HCT116 (cell line): Measurements from ENCODE around the gene ANXA10. TPM values are rescaled to one million over a fixed set of nuclear protein-coding genes. Genes with fewer than 3 reads are reported as not detected.

ENCODE experiments used
- ATAC-seq: fragments of 200-7000 bp; cut with Tn5 transposase; 2 replicates; pipeline ENCODE4 v1.9.1; 2020; ENCODE audit warnings: mild to moderate bottlenecking, moderate library complexity
- BruUV-seq: library from RNA; stranded (reverse); fragments of 400-500 nt; replicated peaks from 2 replicates; lab custom pipeline; 2021; lab: Mats Ljungman, UMichigan
- CTCF ChIA-PET: fragments of 300-600 bp; sonication (Branson Sonifier 250); formaldehyde crosslinking; loops from one replicate; lab custom pipeline; 2021; ENCODE audit warnings: antibody characterized with exemption; lab: Charles Lee
- POLR2A ChIA-PET: fragments of 300-600, 350-600 bp; sonication (Branson Sonifier 250); formaldehyde crosslinking; loops from one replicate; lab custom pipeline; 2021; ENCODE audit warnings: antibody characterized with exemption; lab: Charles Lee
- RAD21 ChIA-PET, 2 experiments: fragments of 300-600 bp; sonication (Branson Sonifier 250); formaldehyde crosslinking; loops; one replicate each; lab custom pipeline; 2023; ENCODE audit warnings: low total read pairs in 2 of 2; ENCODE audit not compliant: uncharacterized antibody in 2 of 2, unreplicated experiment in 2 of 2, low non-redundant PET in 1 of 2; lab: Charles Lee
- DNase-seq: peaks from one replicate; pipeline ENCODE4 v3.0.0-alpha.2; 2010; ENCODE audit warnings: low read depth, low spot score
- H2AFZ ChIP-seq: fragments of 200-600 bp; shearing (Covaris generic), sonication (generic); 2 replicates; pipeline ENCODE4 v1.6.1; 2017; ENCODE audit warnings: low read depth, mixed run types, mixed read lengths, antibody characterized with exemption, low read length; ENCODE audit not compliant: poor library complexity, severe bottlenecking
- H3K27ac ChIP-seq: 2 replicates; pipeline ENCODE4 v1.5.1; 2012; ENCODE audit warnings: low read depth, low read length
- H3K27me3 ChIP-seq: fragments of 200-600 bp; sonication (generic); 2 replicates; pipeline ENCODE4 v1.6.1; 2016; ENCODE audit warnings: mixed run types, low read length, mixed read lengths; ENCODE audit not compliant: insufficient read depth
- H3K36me3 ChIP-seq, 2 experiments: fragments of 200-500 bp in 1 of 2; fragments of 200-600 bp in 1 of 2; sonication (Bioruptor generic) in 1 of 2; sonication (generic) in 1 of 2; 2 replicates each; pipeline versions ENCODE4 v1.5.1 to v1.6.1; 2014 to 2016; ENCODE audit warnings: low read length in 2 of 2, inconsistent platforms in 1 of 2, mixed read lengths in 1 of 2, mixed run types in 1 of 2; ENCODE audit not compliant: insufficient read depth in 2 of 2, control insufficient read depth in 1 of 2
- H3K4me1 ChIP-seq, 2 experiments: fragments of 200-600 bp in 1 of 2; sonication (generic) in 1 of 2; 2 replicates each; pipeline versions ENCODE4 v1.5.1 to v1.6.1; 2012 to 2017; ENCODE audit warnings: low read length in 2 of 2, inconsistent platforms in 1 of 2, mild to moderate bottlenecking in 1 of 2, mixed read lengths in 1 of 2, mixed run types in 1 of 2, moderate library complexity in 1 of 2; ENCODE audit not compliant: insufficient read depth in 2 of 2, control insufficient read depth in 1 of 2
- H3K4me2 ChIP-seq: fragments of 200-600 bp; sonication (generic); 2 replicates; pipeline ENCODE4 v1.6.1; 2017; ENCODE audit warnings: mixed run types, low read length, mixed read lengths
- H3K4me3 ChIP-seq, 2 experiments: fragments of 200-600 bp in 1 of 2; sonication (generic) in 1 of 2; replicated peaks in 1 of 2; 2 replicates each; pipeline ENCODE4 v1.5.1; 2011 to 2016; ENCODE audit warnings: low read length in 2 of 2, control low read depth in 1 of 2, low read depth in 1 of 2, mild to moderate bottlenecking in 1 of 2, mixed read lengths in 1 of 2, mixed run types in 1 of 2
- H3K79me2 ChIP-seq: fragments of 200-600 bp; sonication (generic); 2 replicates; pipeline ENCODE4 v1.6.1; 2017; ENCODE audit warnings: mild to moderate bottlenecking, mixed run types, low read length, moderate library complexity, mixed read lengths; ENCODE audit not compliant: insufficient read depth
- H3K9ac ChIP-seq: fragments of 200-600 bp; sonication (generic); 2 replicates; pipeline ENCODE4 v1.6.1; 2016; ENCODE audit warnings: low read length, mixed read lengths
- H3K9me2 ChIP-seq: fragments of 200-600 bp; sonication (generic), shearing (Covaris generic); 2 replicates; pipeline ENCODE4 v1.6.1; 2017; ENCODE audit warnings: mixed run types, mild to moderate bottlenecking, moderate library complexity; ENCODE audit not compliant: insufficient read depth
- H3K9me3 ChIP-seq, 2 experiments: fragments of 200-500 bp in 1 of 2; fragments of 200-600 bp in 1 of 2; sonication (Bioruptor generic) in 1 of 2; sonication (generic) in 1 of 2; 2 replicates each; pipeline ENCODE4 v1.6.1; 2014 to 2017; ENCODE audit warnings: low read length in 2 of 2, mixed read lengths in 2 of 2, inconsistent platforms in 1 of 2, low read depth in 1 of 2, mild to moderate bottlenecking in 1 of 2, mixed run types in 1 of 2, moderate library complexity in 1 of 2; ENCODE audit not compliant: control insufficient read depth in 1 of 2, insufficient read depth in 1 of 2
- H4K20me1 ChIP-seq: fragments of 200-600 bp; sonication (generic), shearing (Covaris generic); 2 replicates; pipeline ENCODE4 v1.6.1; 2017; ENCODE audit warnings: mixed run types, mild to moderate bottlenecking, moderate library complexity; ENCODE audit not compliant: insufficient read depth
- CBX3 ChIP-seq: IDR thresholded peaks from 2 replicates; pipeline ENCODE4 v1.6.1; 2012; ENCODE audit warnings: low read depth
- CEBPB ChIP-seq: IDR thresholded peaks from 2 replicates; pipeline ENCODE4 v1.6.1; 2012; ENCODE audit warnings: low read depth
- ELF1 ChIP-seq: IDR thresholded peaks from 2 replicates; pipeline ENCODE4 v1.6.1; 2012; ENCODE audit warnings: low read depth, borderline replicate concordance
- EZH2 ChIP-seq: fragments of 200-600 bp; sonication (generic); IDR thresholded peaks from 2 replicates; pipeline ENCODE4 v1.6.1; 2017; ENCODE audit warnings: antibody characterized with exemption, mixed run types
- EZH2phosphoT487 ChIP-seq: fragments of 200-600 bp; IDR thresholded peaks from 2 replicates; pipeline ENCODE4 v1.6.1; 2018; ENCODE audit warnings: antibody characterized with exemption, borderline replicate concordance
- JUND ChIP-seq: IDR thresholded peaks from 2 replicates; pipeline ENCODE4 v1.6.1; 2012
- MAX ChIP-seq: IDR thresholded peaks from 2 replicates; pipeline ENCODE4 v1.6.1; 2012
- POLR2A ChIP-seq: IDR thresholded peaks from 2 replicates; pipeline ENCODE4 v1.7.0; 2011; ENCODE audit warnings: borderline replicate concordance; ENCODE audit not compliant: insufficient read depth, insufficient read length; ENCODE audit errors: extremely low read depth
- POLR2AphosphoS5 ChIP-seq: IDR thresholded peaks from 2 replicates; pipeline ENCODE4 v1.6.1; 2011; ENCODE audit warnings: mild to moderate bottlenecking, low read depth, low read length, moderate library complexity
- RAD21 ChIP-seq: IDR thresholded peaks from 2 replicates; pipeline ENCODE4 v1.6.1; 2012; ENCODE audit warnings: low read depth, mild to moderate bottlenecking
- REST ChIP-seq: IDR thresholded peaks from 2 replicates; pipeline ENCODE4 v1.6.1; 2012; ENCODE audit warnings: low read depth
- SIN3A ChIP-seq: IDR thresholded peaks from 2 replicates; pipeline ENCODE4 v1.6.1; 2012; ENCODE audit warnings: low read depth
- TCF7L2 ChIP-seq: IDR thresholded peaks from 2 replicates; pipeline ENCODE4 v1.7.0; 2011; ENCODE audit warnings: borderline replicate concordance, inconsistent platforms; ENCODE audit not compliant: insufficient read depth, insufficient read length; ENCODE audit errors: extremely low read depth
- YY1 ChIP-seq: IDR thresholded peaks from 2 replicates; pipeline ENCODE4 v1.6.1; 2011; ENCODE audit warnings: low read length, low read depth, moderate library complexity, mild to moderate bottlenecking; ENCODE audit not compliant: insufficient replicate concordance; ENCODE audit errors: extremely low read depth
- ZFX ChIP-seq: fragments of 450-650 bp; IDR thresholded peaks from 2 replicates; pipeline ENCODE4 v1.6.1; 2017
- ZNF274 ChIP-seq: fragments of 200-500 bp; sonication (Bioruptor generic); IDR thresholded peaks from 2 replicates; pipeline ENCODE4 v1.6.1; 2014; ENCODE audit warnings: mild to moderate bottlenecking, low read depth, low read length, inconsistent platforms
- intact Hi-C: fragments of 100-400 bp; cut with micrococcal nuclease; formaldehyde crosslinking; loops from 2 replicates; pipeline ENCODE4 v1.10.0; 2022
- total RNA-seq: library from RNA; stranded (reverse); gene quantifications from one replicate; pipeline ENCODE4 v1.2.1, GENCODE V29; 2021; ENCODE audit not compliant: unreplicated experiment
- TF ChIP-seq, protein P1 (sequence below): IDR thresholded peaks from 2 replicates; pipeline ENCODE4 v1.6.1; 2011; ENCODE audit warnings: mild to moderate bottlenecking, low read length, moderate library complexity; ENCODE audit not compliant: insufficient replicate concordance; ENCODE audit errors: extremely low read depth
- TF ChIP-seq, protein P2 (sequence below): IDR thresholded peaks from 2 replicates; pipeline ENCODE4 v1.6.1; 2012

Gene ANXA10
- total RNA-seq, 1 experiment from 2014 or later: 15.1 TPM

GRCh38 chr4:168057412-168057811 is 34.9 kb upstream of the ANXA10 start:
- ChIA-PET CTCF (no interaction called here), RAD21 (no interaction called here), POLR2A (no interaction called here)
- no peaks in the 10 kb centered on the region for H3K4me1 ChIP-seq
- H3K27me3 ChIP-seq: no peaks in the 10 kb centered on the region
- H3K4me3 ChIP-seq: no peak overlapping the region
- intact Hi-C loops: no loop called here
- H3K9ac ChIP-seq: no peak overlapping the region
- H3K4me2 ChIP-seq: no peak overlapping the region
- no TSS peak for BruUV-seq
- no peaks in the 10 kb centered on the region for H4K20me1 ChIP-seq
- H2AFZ ChIP-seq: no peak overlapping the region
- no peaks in the 10 kb centered on the region for H3K9me2 ChIP-seq
- DNase-seq (no peak), ATAC-seq (no peak)
- H3K79me2 ChIP-seq: no peaks in the 10 kb centered on the region
- no peaks in the 10 kb centered on the region for H3K9me3 ChIP-seq
- no peak overlapping the region for H3K27ac ChIP-seq
- TF ChIP-seq TCF7L2 (no peak), CEBPB (no peak), POLR2AphosphoS5 (no peak), EZH2phosphoT487 (no peak), YY1 (no peak), EZH2 (no peak), ZFX (no peak), ZNF274 (no peak), RAD21 (no peak), REST (no peak), CBX3 (no peak), ELF1 (no peak), MAX (no peak), SIN3A (no peak), POLR2A (no peak), JUND (no peak)
- TF ChIP-seq, protein P1, sequence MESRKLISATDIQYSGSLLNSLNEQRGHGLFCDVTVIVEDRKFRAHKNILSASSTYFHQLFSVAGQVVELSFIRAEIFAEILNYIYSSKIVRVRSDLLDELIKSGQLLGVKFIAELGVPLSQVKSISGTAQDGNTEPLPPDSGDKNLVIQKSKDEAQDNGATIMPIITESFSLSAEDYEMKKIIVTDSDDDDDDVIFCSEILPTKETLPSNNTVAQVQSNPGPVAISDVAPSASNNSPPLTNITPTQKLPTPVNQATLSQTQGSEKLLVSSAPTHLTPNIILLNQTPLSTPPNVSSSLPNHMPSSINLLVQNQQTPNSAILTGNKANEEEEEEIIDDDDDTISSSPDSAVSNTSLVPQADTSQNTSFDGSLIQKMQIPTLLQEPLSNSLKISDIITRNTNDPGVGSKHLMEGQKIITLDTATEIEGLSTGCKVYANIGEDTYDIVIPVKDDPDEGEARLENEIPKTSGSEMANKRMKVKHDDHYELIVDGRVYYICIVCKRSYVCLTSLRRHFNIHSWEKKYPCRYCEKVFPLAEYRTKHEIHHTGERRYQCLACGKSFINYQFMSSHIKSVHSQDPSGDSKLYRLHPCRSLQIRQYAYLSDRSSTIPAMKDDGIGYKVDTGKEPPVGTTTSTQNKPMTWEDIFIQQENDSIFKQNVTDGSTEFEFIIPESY: no peak
- TF ChIP-seq, protein P2, sequence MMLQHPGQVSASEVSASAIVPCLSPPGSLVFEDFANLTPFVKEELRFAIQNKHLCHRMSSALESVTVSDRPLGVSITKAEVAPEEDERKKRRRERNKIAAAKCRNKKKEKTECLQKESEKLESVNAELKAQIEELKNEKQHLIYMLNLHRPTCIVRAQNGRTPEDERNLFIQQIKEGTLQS: no peak
- no peaks in the 10 kb centered on the region for H3K36me3 ChIP-seq
